Measurements from ENCODE around the gene PRPF6.

The PRPF6 gene

DNA sequence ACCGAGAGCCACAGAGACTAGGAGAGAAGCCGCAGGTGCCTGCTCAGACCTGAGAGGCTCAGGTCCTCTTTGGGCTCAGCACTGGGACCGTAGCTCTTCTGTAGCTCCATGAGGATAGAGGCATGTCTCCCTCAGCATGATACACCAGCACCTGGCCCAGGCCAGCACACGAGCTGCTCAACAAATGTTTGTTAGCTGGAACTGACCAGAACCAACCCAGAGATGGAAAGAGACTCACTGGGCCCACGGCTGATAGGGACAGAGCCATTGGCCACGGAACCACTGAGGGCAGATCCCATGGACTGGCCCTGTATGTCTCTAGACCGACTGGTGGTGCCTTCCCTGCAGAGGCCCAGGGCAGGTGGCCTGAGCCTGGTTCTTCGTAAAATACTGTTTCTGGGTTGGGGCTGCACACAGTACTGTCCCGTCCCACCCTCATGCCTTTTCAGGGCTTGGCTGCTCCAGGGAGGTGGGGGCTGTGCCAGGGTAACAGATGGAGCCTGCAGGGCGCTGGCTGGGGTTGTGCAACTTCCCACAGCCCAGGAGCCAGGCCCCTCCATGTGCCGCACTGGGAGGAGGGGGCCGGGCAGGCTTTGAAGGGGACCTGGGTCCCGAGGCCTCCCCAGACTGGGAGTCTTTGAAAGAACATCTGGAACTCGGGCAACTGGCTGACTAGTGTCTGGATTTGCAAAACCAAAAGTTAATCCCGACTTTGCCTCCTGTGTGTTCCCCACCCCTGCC is 60.3 kb downstream of the PRPF6 start:
- Histone ChIP-seq H3K4me2 (ENCODE audit: low read length) (peak overlapping the region; percentile 85), H3K79me2 (ENCODE audit: control insufficient read depth, low read length) (no peaks in the 10 kb centered on the region), H3K9me2 (replicated peaks; ENCODE audit: control insufficient read depth, low read length) (no peaks in the 10 kb centered on the region), H3K36me3 (ENCODE audit: control insufficient read depth, low read length) (no peaks in the 10 kb centered on the region), H3K27me3 (ENCODE audit: control insufficient read depth, low read length) (no peaks in the 10 kb centered on the region), H4K20me1 (ENCODE audit: control insufficient read depth, insufficient read depth, low read depth, low read length) (no peaks in the 10 kb centered on the region), H3K27ac (ENCODE audit: low read depth, low read length) (peak overlapping the region; percentile 37), H3K4me1 (ENCODE audit: control insufficient read depth, low read length) (peaks cover 63% of the 10 kb centered on the region), H3F3A (ENCODE audit: control insufficient read depth, insufficient read depth) (peaks cover 19% of the 10 kb centered on the region), H3K9me3 (ENCODE audit: control insufficient read depth, insufficient read depth, low read length) (no peaks in the 10 kb centered on the region), H3K4me3 (ENCODE audit: low read length) (peak overlapping the region; percentile 74)
- no peak for TF ChIP-seq EZH2phosphoT487 (IDR thresholded peaks at IDR 0.05; ENCODE audit: borderline replicate concordance, low read length)
- TF ChIP-seq, protein P1, sequence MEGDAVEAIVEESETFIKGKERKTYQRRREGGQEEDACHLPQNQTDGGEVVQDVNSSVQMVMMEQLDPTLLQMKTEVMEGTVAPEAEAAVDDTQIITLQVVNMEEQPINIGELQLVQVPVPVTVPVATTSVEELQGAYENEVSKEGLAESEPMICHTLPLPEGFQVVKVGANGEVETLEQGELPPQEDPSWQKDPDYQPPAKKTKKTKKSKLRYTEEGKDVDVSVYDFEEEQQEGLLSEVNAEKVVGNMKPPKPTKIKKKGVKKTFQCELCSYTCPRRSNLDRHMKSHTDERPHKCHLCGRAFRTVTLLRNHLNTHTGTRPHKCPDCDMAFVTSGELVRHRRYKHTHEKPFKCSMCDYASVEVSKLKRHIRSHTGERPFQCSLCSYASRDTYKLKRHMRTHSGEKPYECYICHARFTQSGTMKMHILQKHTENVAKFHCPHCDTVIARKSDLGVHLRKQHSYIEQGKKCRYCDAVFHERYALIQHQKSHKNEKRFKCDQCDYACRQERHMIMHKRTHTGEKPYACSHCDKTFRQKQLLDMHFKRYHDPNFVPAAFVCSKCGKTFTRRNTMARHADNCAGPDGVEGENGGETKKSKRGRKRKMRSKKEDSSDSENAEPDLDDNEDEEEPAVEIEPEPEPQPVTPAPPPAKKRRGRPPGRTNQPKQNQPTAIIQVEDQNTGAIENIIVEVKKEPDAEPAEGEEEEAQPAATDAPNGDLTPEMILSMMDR (IDR thresholded peaks at IDR 0.05; ENCODE audit: low read depth, low read length, poor library complexity, severe bottlenecking) = no peak

DNA sequence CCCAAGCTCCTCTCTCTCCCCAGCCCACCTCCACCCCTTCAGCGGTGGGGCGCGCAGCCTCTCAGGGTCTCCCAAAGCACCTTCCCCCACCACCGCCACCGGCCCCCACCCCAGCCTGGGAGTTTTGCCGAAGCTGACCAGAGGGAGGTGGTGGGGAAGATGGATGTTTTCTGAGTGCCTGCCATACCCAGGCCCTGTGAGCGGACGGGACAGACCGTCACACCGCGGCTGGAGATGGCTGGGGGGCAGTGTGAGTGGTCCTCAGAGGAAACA is 60.8 kb downstream of the PRPF6 start:
- Histone ChIP-seq H3F3A (ENCODE audit: control insufficient read depth, insufficient read depth) (peaks cover 19% of the 10 kb centered on the region), H3K9me3 (ENCODE audit: control insufficient read depth, insufficient read depth, low read length) (no peaks in the 10 kb centered on the region), H3K36me3 (ENCODE audit: control insufficient read depth, low read length) (no peaks in the 10 kb centered on the region), H4K20me1 (ENCODE audit: control insufficient read depth, insufficient read depth, low read depth, low read length) (no peaks in the 10 kb centered on the region), H3K79me2 (ENCODE audit: control insufficient read depth, low read length) (no peaks in the 10 kb centered on the region), H3K4me2 (ENCODE audit: low read length) (peak overlapping the region; percentile 85), H3K4me3 (ENCODE audit: low read length) (peak overlapping the region; percentile 74), H3K27me3 (ENCODE audit: control insufficient read depth, low read length) (no peaks in the 10 kb centered on the region), H3K9me2 (replicated peaks; ENCODE audit: control insufficient read depth, low read length) (no peaks in the 10 kb centered on the region), H3K27ac (ENCODE audit: low read depth, low read length) (peak overlapping the region; percentile 37), H3K4me1 (ENCODE audit: control insufficient read depth, low read length) (peaks cover 58% of the 10 kb centered on the region)
- TF ChIP-seq, protein P1 (IDR thresholded peaks at IDR 0.05; ENCODE audit: low read depth, low read length, poor library complexity, severe bottlenecking) = no peak
- TF ChIP-seq EZH2phosphoT487 (IDR thresholded peaks at IDR 0.05; ENCODE audit: borderline replicate concordance, low read length) = no peak

DNA sequence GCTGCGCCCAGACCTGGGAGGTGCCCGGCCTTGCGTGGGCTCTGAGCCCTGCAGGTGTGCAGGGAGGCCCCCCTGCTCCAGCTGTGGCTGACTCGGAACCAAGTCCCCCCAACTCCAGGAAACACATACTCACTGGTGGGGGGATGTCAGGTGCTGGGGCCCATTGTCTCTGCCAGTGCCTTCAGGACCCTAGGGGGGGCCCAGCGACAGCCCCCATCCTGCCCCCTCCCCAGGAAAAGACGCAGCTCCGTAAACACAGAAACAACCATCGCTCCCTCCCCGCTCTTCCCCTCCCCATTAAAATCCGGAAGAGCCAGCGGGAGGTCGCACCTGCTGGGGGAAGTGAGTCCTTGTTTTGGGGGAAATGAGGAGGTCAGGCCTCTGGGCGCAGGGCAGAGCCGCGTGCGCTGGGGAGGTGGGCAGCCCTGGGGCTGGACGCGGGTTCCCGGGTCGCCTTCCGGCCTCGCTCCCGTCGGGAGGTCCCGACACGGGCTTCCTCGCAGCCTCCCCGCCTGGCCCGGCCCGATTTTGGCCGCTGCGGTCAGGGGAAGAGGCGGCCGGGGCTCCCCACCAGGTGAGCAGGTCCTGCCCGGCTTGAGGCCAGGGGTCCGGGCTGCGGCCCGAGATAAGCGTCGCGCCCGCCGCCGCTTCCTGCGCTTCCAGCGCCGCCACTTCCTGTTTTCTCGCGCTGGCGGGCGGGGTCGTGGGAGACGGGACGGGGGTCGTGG is 61.3 kb downstream of the PRPF6 start:
- no peaks in the 10 kb centered on the region for H3K36me3 ChIP-seq (ENCODE audit: control insufficient read depth, low read length)
- H3K9me3 ChIP-seq (ENCODE audit: control insufficient read depth, insufficient read depth, low read length) = no peaks in the 10 kb centered on the region
- H3K27me3 ChIP-seq (ENCODE audit: control insufficient read depth, low read length) = no peaks in the 10 kb centered on the region
- no peak for TF ChIP-seq EZH2phosphoT487 (IDR thresholded peaks at IDR 0.05; ENCODE audit: borderline replicate concordance, low read length)
- TF ChIP-seq, protein P1 (IDR thresholded peaks at IDR 0.05; ENCODE audit: low read depth, low read length, poor library complexity, severe bottlenecking) = no peak
- H3K4me2 ChIP-seq (ENCODE audit: low read length) = peak overlapping the region; percentile 85
- H3K4me3 ChIP-seq (ENCODE audit: low read length) = peak overlapping the region; percentile 74
- peaks cover 53% of the 10 kb centered on the region for H3K4me1 ChIP-seq (ENCODE audit: control insufficient read depth, low read length)
- no peaks in the 10 kb centered on the region for H4K20me1 ChIP-seq (ENCODE audit: control insufficient read depth, insufficient read depth, low read depth, low read length)
- peaks cover 19% of the 10 kb centered on the region for H3F3A ChIP-seq (ENCODE audit: control insufficient read depth, insufficient read depth)
- H3K27ac ChIP-seq (ENCODE audit: low read depth, low read length) = peak overlapping the region; percentile 37
- H3K79me2 ChIP-seq (ENCODE audit: control insufficient read depth, low read length) = no peaks in the 10 kb centered on the region
- H3K9me2 ChIP-seq (replicated peaks; ENCODE audit: control insufficient read depth, low read length) = no peaks in the 10 kb centered on the region
